Measurements from ENCODE around the gene THSD7B.

The THSD7B gene

DNA sequence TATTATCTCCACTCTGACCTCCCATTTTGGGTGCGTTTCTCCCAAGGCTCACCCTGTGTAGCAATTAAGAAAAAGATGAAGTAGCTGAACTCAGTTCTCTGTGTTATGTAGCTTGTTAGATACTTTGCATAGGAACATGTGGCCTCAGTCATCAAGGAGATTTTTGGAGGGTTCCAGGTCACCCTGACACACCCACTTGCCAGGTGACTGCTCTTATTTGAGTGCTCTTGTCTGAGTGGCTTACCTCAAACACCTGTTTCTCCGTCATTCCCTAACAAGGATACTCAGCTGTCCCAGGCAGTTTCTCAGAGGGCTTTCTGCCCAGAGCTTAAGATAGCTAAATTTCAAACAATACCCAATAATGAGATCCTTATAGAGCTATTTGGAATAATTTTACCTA is 621.7 kb downstream of the THSD7B start:
- DNase-seq (ENCODE audit: low read depth): no peak

DNA sequence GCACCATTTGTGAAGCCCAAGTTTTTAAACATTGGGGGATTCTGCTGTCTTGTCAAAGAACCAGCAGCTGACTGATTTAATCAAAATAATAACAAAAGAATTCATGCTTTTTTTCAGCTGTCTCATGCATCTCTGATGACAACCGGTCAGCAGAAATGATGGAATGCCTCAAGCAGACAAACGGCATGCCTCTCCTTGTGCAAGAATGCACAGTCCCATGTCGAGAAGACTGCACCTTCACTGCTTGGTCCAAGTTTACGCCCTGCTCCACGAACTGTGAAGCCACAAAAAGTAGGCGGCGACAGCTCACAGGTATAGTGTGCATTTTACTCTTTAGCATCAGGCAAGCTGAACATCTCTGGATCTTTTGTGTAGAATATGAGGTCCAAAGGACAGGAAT is 640.2 kb downstream of the THSD7B start:
- DNase-seq (ENCODE audit: low read depth): no peak

DNA sequence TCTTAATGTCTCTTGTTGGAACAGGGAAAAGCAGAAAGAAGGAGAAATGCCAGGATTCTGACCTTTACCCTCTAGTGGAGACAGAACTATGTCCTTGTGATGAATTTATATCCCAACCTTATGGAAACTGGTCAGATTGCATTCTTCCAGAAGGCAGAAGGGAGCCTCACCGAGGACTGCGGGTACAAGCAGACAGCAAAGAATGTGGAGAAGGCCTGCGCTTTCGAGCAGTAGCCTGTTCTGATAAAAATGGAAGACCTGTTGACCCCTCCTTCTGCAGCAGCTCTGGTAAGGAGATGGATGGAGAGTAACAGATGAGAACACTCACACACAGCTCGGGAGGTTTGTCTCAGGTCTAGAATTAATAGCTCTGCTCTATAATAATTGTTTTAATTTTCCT is 646.2 kb downstream of the THSD7B start:
- DNase-seq (ENCODE audit: low read depth): no peak

DNA sequence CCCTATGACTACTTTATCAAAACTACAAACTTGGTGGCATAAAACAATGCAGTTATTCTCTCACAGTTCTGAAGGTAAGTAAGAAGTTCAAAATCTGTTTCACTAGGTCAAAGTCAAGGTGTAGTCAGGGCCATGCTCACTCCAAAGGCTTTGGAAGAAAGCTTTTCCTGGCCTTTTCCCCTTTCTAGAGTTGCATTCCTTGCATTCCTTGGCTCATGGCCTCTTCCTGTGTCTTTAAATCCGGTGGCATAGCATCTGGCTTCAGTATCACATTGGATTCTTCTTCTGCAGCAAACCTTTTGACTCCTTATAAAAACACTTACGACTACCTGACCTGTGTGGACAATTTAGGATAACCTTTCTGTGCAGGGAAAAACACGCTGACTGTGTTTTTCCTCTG is 655.4 kb downstream of the THSD7B start:
- no peak for DNase-seq (ENCODE audit: low read depth)

DNA sequence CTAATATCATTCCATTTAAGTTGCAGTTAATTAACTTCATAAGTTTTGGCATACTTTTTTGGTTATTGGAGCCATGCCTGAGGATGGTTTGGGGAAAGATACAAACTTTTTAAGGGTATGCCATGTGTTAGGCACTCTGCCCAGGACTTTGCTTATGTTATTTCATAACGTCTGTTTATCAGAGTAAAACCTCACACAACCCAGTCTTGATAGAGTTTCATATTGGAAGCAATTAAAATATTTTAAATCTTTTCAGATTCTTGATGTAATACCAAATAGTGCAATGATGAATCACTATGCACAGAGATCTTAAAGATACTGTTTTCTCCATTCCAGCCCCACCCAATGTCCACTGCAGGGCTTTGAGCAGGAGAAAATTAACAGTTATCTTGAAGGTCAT is 669.8 kb downstream of the THSD7B start:
- DNase-seq (ENCODE audit: low read depth): no peak

DNA sequence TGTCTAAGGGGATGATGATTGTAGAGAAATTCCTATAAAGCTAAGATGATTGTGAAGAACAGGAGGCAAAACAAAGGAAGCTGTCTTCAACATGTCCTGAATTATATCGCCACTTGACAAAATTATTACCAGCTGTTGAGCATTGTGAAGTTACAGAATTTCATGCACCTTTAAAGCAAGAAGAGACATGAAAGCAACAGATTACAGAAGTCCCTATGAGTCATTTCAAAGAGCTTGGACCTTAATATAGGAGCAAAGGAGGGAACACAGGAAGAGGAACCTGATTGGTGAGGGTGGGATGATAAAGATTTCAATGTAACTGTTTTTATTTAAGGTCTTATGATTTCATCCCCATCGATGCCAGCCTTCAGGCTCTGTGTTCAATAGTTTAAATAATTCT is 672.0 kb downstream of the THSD7B start:
- no peak for DNase-seq (ENCODE audit: low read depth)

DNA sequence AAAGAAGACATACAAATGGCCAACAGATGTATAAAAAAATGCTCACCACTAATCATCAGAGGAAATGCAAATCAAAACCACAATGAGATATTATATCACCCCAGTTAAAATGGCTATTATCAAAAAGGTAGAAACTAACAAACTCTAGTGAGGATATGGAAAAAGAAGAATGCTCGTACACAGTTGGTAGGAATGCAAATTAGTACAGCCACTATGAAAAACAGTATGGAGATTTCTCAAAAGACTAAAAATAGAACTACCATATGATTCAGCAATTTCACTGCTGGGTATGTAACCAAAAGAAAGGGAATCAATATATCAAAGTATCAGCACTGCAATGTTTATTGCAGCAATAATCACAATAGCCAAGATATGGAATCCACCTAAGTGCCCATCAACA is 679.6 kb downstream of the THSD7B start:
- DNase-seq (ENCODE audit: low read depth): no peak

DNA sequence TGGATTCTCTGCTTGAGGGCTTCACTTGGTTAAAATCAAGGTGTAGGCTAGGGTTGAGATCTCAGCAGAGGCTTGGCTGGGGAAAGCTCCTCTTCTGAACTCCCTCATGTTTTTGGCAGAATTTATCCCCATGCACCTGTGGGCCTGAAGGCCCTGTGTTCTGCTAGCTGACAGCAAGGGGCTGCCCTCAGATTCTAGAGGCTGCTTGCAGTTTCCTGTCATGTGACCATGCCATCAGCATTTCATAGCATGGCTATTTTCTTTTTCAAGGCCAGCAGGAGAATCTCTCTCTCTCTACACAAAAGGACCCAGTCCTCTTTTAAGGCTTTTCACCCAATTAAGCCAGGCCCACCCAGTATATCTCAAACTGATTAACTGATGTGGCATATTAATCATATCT is 684.1 kb downstream of the THSD7B start:
- DNase-seq (ENCODE audit: low read depth): no peak

DNA sequence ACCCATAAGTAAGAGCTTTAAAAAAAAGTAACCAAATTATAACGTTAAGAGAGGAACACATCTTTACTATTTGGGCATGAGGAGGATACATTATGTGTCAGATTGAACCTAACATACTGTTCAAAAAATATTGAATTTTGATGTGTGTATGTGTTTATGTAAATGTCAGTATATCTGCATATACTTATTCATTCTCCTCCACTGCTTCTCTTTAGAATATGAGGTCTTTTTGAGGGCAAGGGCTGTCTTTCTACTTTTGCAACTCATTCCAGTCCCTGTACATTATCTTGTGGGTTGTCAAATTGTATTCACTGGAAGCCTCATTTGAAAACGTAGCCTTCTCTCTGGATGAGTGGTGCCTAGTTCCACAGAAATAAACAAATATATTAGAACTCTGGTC is 689.5 kb downstream of the THSD7B start:
- no peak for DNase-seq (ENCODE audit: low read depth)

DNA sequence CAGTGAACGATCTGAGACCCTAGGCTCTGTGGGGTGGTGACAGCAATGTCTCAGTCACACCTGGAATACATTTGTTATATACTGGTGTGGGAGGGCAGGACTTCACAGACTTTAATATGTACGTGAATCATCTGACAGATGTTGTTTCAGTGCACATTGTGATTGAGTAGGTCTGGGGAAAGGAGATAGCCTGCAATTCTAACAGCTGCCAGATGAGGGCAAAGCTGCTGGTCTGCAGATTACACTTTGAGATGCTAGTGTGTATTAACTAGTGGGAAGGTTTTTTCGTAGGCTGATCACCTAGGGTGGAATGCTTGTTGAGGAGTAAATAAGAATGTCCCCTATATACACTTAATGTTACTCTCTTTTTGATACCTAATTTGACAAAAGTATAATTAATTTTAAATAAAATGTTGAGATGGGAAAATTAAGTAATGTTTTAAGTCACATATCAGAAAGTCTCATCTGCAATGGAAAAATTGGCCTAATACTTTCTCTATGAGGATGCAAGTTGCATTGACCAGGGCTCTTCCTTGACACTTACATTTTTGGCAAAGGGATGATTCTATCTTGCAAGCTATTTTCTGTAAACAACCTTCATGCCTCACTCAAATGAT is 702.0 kb downstream of the THSD7B start:
- no peak for DNase-seq (ENCODE audit: low read depth)

DNA sequence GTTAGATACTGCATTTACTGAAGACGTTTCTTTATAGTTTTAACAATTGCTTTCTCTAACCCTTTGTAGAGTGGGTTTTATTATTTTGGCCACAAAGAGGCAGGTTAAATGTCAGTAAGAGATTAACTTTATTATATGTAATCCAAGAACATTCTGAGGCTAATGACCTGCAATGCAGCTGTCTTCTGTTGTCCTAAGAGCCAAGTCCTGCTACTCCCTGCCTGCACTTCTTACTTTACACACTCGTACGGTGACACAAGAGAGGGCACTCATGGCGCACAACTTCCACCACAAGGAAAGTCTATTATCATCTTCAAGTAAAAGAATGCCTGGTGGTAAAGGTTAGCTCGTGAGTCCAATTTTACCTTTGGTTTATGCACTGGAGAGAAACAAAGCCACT is 727.9 kb downstream of the THSD7B start:
- no peak for DNase-seq (ENCODE audit: low read depth)

DNA sequence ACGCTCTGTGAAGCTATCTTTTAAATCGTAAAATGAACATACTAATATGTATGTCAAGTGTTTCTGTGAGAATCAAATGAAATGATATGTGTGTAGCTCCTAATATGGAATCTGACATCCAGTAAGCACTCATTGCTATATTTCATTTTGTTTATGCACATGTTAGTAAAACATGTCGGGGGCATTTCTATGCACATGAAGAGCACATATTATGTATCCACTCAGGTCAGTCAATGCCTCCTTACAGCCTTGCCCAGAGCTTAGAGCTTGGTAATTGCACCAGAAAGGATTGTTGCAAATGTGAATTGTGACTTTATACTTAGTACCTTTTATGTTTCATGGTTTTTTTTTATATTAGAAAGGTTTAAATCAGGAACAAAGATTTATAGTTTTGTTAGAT is 735.3 kb downstream of the THSD7B start:
- DNase-seq (ENCODE audit: low read depth): no peak

DNA sequence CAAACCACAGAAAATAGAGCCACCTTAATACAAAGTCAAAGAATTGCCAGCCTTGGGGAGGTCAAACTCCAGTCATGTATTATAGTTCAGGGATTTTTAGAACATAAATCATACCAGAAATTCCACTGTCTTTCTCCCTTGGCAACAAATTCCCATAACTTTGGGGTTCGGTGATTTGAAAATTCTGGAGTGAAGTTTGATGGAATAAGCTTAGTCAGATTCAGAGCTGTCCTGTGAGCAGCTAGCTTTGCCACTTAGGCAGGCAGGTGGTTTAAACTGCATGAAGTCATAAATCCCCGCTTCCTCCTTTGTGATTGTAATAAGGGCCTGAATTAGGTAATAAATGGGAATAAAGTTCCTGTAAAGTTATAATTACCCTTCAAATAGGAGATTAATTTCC is 741.9 kb downstream of the THSD7B start:
- no peak for DNase-seq (ENCODE audit: low read depth)

DNA sequence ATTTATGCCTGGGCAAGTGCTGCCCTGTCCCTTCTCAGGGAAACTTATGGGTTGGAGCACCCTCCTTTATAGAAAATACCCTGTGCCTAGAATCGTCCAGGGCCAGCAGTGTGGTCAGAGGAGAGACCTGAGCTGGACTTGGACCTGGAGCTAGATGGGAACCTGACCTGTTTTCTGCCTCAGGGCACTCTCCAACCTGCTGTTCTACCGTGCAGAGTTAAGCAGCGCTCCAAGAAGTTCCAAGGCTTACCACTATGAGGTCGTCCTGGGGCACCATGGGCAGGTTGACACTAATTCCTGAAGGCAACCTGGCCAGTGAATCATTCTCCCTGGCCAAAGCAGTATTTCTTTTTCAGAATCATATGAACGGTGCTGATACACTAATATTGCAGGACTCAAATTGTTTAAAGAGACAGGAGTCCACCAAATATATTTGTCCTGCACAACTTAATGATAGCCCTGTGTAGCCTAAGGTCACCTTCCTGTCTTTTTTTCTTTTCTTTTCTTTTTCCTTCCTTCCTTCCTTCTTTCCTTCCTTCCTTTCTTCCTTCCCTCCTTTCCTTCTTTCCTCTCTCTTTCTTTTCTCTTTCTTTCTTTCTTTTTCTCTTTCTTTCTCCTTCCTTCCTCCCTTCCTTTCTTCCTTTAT is 743.5 kb downstream of the THSD7B start:
- no peak for DNase-seq (ENCODE audit: low read depth)

DNA sequence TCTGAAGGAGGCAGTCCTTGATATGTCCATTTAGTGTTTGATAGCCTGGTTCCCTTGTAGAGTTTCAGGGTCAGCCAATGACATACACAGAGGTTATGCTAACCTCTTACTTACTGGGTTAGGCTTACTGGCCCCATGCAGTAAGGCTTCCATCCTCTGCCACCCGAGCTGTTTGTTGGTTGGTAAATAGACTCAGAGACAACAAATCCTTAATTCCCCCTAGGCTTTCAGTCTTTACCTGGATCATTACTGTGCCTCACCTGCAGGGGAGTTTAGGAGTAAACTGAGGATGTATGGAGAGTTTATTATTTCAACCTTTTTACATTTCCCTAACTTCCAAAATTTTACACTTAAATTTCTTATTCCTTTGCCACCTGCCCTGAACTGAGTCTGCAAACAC is 746.2 kb downstream of the THSD7B start:
- DNase-seq (ENCODE audit: low read depth): no peak

DNA sequence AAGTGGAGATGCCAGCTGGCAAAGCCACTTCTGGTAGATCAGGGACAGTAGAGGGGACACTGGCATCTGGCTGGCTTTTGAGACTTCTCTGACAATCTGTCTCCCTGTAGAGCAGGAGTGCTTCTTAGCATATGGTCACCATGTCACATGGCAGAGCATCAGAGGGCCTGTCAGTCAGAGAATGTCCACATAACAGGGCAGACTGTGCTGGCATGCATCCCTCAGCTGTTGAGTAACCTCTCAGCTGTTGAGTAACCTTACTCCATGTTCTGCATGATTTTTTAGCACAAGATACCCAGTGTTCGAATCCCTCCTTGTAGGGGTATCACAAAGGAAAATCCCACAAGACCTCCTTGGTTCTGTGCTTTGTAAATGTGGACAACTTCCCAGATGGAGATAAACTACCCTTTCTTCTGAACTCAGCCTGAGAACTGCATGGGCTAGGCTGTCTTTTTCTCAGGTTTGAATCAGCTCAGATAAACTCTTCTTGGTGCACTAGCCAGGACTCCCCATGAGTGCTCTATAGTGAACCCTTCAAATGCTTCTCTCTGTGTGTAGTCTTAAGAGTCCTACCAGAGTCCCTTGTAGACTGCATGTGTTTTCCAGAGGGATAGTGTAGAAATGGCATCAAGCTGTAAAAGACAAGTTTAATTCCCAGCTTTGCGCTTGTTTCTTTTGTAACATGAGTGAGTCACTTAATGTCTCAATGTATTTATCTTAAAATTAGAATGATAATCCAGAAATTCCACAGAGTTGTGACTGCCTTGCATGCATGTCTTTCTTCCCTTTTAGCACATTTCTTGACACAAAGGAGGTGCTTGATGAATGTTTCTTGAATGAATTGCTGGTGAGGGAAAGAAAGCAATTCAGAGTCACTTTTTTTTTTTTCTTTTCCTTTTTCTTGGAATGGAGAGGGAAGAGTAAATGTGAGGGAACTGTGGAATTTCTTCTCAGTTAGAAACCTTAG is 756.6 kb downstream of the THSD7B start:
- no peak for DNase-seq (ENCODE audit: low read depth)

DNA sequence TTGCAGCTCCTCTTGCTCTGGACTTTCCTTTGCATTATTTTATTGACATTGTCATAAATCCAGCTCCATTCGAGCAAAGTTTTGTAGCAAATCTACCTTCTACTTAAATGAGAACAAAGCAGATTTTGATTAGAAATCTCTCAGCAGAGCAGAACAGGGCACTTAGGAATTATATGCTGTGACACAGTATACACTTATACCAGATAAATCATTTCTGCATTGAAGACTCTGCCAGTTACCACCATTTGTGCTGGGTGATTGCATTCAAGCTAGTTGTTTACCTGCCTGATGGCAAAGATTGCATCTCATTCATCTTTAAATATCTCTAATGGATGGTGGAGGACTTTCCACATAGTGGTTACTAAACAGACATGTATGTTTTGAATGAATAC is 757.3 kb downstream of the THSD7B start:
- no peak for DNase-seq (ENCODE audit: low read depth)

DNA sequence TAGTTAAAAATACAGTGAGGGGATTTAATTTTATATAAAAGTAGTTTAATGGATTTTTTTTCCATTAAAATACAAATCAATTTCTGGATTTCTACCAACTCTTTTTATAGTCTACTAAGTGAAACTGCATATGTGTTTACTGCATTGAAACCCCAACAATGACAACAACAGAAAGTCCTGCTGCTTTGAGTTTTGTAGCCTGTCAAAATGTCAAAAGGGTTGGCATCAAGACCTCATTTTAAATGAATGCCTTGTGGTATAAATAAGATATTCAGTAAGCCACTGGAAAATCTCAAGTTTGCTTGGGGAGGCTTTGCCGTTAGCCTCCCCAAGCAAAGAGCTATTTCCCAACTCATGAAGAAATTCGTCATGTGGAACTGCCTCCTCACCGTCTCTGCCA is 758.6 kb downstream of the THSD7B start:
- no peak for DNase-seq (ENCODE audit: low read depth)

DNA sequence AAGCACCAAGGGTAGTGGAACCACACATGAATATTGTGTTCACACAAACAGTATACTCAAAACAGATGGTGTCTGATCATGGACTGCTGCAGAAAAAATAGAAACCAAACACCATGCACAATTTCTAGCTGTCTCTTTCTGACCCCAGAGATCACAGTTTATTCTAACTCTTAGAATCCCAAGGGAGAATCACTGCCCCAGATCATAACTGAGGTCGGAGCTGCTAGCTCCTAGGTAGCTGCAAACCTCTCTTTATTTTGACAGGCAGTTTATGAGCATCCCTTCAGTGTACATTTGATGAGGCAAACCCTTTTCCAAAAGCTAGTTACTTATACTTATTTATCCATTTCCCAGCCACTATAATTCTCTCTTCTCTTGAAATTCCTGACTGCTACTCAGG is 759.8 kb downstream of the THSD7B start:
- no peak for DNase-seq (ENCODE audit: low read depth)

DNA sequence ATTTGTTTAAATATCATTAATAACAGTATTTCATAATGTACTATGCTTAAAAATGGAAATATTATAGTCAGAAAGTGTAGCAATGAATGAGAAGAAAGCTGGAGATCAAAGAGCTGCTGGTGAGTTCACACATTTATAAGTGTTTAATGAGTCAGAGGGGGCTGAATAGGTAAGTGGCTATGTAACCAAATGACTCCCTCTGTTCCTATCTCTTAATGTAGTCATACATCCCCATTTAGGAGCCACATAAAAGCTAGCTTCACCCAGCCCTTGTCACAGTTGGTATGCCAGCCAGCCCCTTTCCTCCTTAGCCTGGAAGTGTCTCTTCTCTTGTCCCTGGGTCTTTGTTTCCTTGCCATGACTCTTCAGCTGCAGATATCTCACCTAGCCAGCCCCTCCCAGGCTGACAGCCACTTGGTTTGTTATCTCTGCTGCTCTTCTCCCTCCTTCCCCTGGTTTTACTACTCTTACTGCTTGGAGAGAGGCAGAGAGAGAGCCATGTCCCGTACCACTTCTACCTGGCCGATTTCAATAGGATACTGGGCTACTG is 760.4 kb downstream of the THSD7B start:
- DNase-seq (ENCODE audit: low read depth): no peak

DNA sequence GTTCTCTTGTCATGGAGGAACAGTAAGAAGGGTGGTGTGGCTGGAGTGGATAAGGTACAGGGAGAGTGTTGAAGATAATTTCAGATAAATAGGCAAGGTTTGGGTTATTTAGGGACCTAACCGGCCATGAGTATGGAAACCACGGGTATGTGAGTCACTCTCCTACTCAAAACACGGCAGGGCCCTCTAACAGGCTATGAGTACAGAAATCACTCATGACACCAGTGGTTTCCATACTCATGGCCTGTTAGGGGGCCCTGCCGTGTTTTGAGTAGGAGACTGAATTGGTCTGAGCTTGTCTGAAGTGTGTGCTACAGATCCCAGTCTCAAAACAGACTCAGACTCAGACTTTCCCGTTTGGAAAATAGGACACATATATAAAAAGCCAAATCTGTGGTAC is 770.6 kb downstream of the THSD7B start:
- DNase-seq (ENCODE audit: low read depth): no peak

DNA sequence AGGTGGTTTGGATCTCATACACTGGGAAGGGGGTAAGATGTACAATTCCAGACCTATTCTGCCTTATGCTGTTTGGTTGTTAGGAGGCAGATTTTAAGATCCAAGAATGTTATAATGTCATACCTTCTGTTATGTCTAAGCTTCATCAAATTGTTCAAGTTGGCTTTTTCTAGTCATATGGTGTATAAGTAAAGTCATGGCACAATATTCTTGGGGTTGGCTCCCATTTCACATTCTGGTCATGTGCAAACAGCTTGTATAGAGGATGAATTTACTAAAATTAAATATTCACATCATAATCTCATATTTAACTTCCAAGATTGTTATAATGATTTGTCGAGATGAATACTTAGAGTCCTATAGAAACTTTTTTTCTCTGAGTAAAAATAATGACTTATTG is 774.0 kb downstream of the THSD7B start:
- no peak for DNase-seq (ENCODE audit: low read depth)

DNA sequence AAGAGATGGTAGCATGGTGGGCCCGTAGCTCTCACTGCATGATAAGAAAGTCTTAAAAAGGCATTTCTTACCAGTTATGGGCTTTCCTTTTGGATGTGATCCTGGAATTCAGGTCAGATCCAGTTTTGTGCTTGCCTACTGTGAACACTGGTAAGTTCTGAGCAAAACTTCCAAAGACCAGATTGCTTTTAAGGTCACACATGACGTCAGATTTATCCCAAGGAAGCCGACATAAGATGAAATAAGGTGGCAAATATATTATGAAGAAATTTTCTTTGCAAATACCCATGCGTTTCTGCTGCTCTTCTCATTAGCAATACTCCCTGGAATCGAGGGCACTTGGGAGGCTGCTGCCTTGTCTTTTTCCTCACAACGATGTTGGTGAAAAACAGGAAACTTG is 782.5 kb downstream of the THSD7B start:
- no peak for DNase-seq (ENCODE audit: low read depth)

All from stimulated activated CD4-positive, alpha-beta T cell treated with anti-CD3 and anti-CD28 coated beads, Interleukin-2, amount 100 ng/mL, for 4 hours (primary cell).